Loucy (cell line): ENCODE results near the gene DCP2.

ENCODE experiments used
- H2AFZ ChIP-seq: fragments of 200-600 bp; sonication (generic); 2 replicates; pipeline ENCODE4 v1.6.0; 2016; ENCODE audit warnings: antibody characterized with exemption, mild to moderate bottlenecking, low read length, moderate library complexity
- H3F3A ChIP-seq: fragments of 200-600 bp; 2 replicates; pipeline ENCODE4 v1.6.0; 2016; ENCODE audit warnings: antibody characterized with exemption, low read depth, mild to moderate bottlenecking
- H3K27me3 ChIP-seq: fragments of 200-600 bp; sonication (generic); 2 replicates; pipeline ENCODE4 v1.6.1; 2014; ENCODE audit warnings: low read length, mild to moderate bottlenecking; ENCODE audit not compliant: insufficient read depth, poor library complexity, severe bottlenecking
- H3K36me3 ChIP-seq: fragments of 200-600 bp; sonication (generic); 2 replicates; pipeline ENCODE4 v1.6.1; 2016; ENCODE audit warnings: low read length; ENCODE audit not compliant: insufficient read depth
- H3K4me1 ChIP-seq: fragments of 200-600 bp; sonication (generic); 2 replicates; pipeline ENCODE4 v1.5.1; 2014; ENCODE audit warnings: low read length, mild to moderate bottlenecking; ENCODE audit not compliant: insufficient read depth, poor library complexity, severe bottlenecking
- H3K4me2 ChIP-seq: fragments of 200-600 bp; sonication (generic); 2 replicates; pipeline ENCODE4 v1.6.0; 2014; ENCODE audit warnings: antibody characterized with exemption, low read length, low read depth, mild to moderate bottlenecking; ENCODE audit not compliant: poor library complexity, severe bottlenecking
- H3K4me3 ChIP-seq: fragments of 200-600 bp; sonication (generic); 2 replicates; pipeline ENCODE4 v1.5.1; 2014; ENCODE audit warnings: low read length, mild to moderate bottlenecking, mixed read lengths; ENCODE audit not compliant: poor library complexity, severe bottlenecking
- H3K79me2 ChIP-seq: fragments of 200-600 bp; sonication (generic); 2 replicates; pipeline ENCODE4 v1.6.1; 2014; ENCODE audit warnings: low read length; ENCODE audit not compliant: insufficient read depth
- H3K9ac ChIP-seq: fragments of 200-600 bp; sonication (generic); 2 replicates; pipeline ENCODE4 v1.6.0; 2014; ENCODE audit warnings: mild to moderate bottlenecking, low read depth, low read length, moderate library complexity; ENCODE audit not compliant: poor library complexity, severe bottlenecking
- H3K9me2 ChIP-seq: fragments of 200-600 bp; sonication (generic); replicated peaks from 2 replicates; pipeline ENCODE4 v1.6.1; 2016; ENCODE audit warnings: low read depth, low read length, mixed read lengths
- H3K9me3 ChIP-seq: fragments of 200-600 bp; sonication (generic); 2 replicates; pipeline ENCODE4 v1.6.1; 2014; ENCODE audit warnings: mild to moderate bottlenecking, antibody characterized with exemption, low read length, low read depth; ENCODE audit not compliant: insufficient read depth
- H4K20me1 ChIP-seq: fragments of 200-600 bp; sonication (generic); 2 replicates; pipeline ENCODE4 v1.6.0; 2014; ENCODE audit warnings: antibody characterized with exemption, low read length, mild to moderate bottlenecking; ENCODE audit not compliant: insufficient read depth, poor library complexity, severe bottlenecking
- EZH2phosphoT487 ChIP-seq: fragments of 200-600 bp; IDR thresholded peaks from 2 replicates; pipeline ENCODE4 v1.6.1; 2018; ENCODE audit warnings: antibody characterized with exemption, mild to moderate bottlenecking, moderate library complexity, borderline replicate concordance
- TF ChIP-seq, protein P1 (sequence below): fragments of 200-600 bp; sonication (generic); conservative IDR thresholded peaks from 2 replicates; pipeline ENCODE4 v1.5.1; 2014; ENCODE audit warnings: mild to moderate bottlenecking, antibody characterized with exemption, low read length

Gene DCP2

DNA sequence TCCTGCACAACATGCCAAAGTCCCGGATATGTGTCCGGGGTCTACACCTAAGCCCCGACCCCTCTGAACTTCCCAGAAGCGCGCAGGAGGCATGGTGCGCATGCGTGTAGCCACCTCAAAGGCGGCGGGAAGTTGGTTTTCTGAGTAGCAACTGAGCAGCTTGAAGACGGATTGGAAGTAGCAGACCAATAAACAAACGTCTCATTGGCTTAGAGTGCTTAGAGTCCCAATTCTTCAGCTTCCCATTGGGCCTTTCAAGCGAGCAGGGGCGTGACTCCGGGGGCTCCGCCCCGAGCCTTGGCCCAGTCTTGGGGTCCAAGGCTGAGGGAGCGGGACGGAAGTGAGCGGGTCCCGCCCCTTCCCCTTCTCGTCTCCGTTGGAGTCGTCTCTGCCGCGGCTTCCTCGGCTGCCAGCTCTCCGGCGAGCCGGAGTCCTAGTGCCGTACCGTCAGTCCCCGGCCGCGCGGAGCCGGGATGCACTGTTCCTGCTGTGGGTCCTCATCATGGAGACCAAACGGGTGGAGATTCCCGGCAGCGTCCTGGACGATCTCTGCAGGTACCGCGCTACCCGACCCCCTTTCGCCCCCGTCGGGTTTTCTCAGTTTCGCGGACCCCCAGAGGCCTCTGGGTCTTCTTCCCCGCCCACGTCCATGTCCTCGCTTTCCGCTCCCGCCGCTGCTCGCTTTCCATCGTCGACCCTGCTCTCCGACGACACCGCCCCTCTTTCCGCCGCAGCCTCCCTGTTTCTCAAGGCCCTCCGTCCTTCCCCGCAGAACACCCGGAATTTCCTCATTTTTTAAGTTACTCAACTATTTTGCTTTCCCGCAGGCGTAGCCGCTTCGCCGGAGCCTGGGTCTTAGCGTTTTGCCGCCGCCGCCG, at the start of gene DCP2:
DCP2 (plus strand) TSS at position 367 of the 878 bp plus-strand sequence; CDS start at position 503, 136 bp downstream.
- Histone ChIP-seq H3K27me3 (no peaks in the 10 kb centered on the region), H3K4me3 (peak within 1 kb of the TSS; percentile 94), H2AFZ (peak within 1 kb of the TSS; percentile 78), H3K4me1 (peaks cover 34% of the 10 kb centered on the region), H4K20me1 (peaks cover 33% of the 10 kb centered on the region), H3K9me3 (no peaks in the 10 kb centered on the region), H3K79me2 (peaks cover 49% of the 10 kb centered on the region), H3K9ac (peak within 1 kb of the TSS; percentile 92), H3K9me2 (no peaks in the 10 kb centered on the region), H3K4me2 (peak within 1 kb of the TSS; percentile 93), H3K36me3 (no peaks in the 10 kb centered on the region), H3F3A (no peaks in the 10 kb centered on the region)
- TF ChIP-seq, protein P1, sequence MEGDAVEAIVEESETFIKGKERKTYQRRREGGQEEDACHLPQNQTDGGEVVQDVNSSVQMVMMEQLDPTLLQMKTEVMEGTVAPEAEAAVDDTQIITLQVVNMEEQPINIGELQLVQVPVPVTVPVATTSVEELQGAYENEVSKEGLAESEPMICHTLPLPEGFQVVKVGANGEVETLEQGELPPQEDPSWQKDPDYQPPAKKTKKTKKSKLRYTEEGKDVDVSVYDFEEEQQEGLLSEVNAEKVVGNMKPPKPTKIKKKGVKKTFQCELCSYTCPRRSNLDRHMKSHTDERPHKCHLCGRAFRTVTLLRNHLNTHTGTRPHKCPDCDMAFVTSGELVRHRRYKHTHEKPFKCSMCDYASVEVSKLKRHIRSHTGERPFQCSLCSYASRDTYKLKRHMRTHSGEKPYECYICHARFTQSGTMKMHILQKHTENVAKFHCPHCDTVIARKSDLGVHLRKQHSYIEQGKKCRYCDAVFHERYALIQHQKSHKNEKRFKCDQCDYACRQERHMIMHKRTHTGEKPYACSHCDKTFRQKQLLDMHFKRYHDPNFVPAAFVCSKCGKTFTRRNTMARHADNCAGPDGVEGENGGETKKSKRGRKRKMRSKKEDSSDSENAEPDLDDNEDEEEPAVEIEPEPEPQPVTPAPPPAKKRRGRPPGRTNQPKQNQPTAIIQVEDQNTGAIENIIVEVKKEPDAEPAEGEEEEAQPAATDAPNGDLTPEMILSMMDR = no peak
- TF ChIP-seq EZH2phosphoT487 = no peak

DNA sequence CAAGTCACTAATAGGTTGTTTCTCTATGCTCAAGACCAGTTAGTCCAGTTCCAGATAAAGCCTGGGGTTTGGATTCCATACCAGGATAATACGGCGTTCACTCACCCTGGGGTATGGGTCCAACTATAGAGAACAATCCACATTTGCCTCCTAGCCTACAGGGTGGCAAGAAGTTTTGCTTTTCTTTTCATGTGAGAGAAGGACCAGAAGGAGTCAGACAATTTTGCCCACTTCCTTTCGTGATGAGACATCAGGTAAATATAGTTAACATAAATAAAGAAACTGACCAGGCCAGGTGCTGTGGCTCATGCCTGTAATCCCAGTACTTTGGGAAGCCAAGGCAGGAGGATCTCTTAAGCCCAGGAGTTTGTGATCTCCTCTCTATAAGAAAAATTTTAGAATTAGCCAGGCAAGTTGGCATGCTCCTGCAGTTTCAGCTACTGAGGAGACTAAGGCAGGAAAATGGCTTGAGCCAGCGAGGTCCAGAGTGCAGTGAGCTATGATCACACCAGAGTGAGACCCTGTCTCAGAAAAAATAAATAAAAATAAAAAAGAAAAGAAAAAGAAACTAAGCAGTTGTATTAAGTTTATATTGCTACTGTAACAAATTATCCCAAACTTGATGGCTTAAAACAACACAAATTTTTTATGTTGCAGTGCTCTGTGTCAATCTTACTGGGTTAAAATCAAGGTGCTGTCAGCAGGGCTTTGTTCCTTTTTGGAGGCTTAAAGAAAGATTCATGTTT, 47.1 kb upstream of the DCP2 start:
- TF ChIP-seq EZH2phosphoT487 = no peak
- TF ChIP-seq, protein P1 = no peak
- Histone ChIP-seq H3K4me1 (peaks cover 15% of the 10 kb centered on the region), H3K9me3 (no peaks in the 10 kb centered on the region), H3K9me2 (no peaks in the 10 kb centered on the region), H4K20me1 (no peaks in the 10 kb centered on the region), H3K36me3 (no peaks in the 10 kb centered on the region), H3F3A (peaks cover 5% of the 10 kb centered on the region; the same call in 1 of the 2 replicates), H2AFZ (no peak overlapping the region), H3K4me3 (peak overlapping the region; percentile 40), H3K4me2 (peak overlapping the region; percentile 54), H3K27me3 (no peaks in the 10 kb centered on the region), H3K9ac (no peak overlapping the region), H3K79me2 (no peaks in the 10 kb centered on the region)

DNA sequence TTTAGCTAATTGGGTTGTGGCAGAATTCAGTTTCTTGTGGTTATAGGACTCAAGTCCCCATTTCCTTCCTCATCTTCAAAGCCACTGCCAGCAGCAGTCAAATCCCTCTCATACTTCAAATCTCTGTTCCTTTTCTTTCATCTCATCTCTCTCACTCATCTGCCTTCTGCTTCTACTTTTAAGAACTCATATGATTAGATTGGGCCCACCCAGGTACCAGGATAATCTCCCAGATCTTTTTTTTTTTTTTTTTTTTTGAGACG, 46.6 kb upstream of the DCP2 start:
- H3F3A ChIP-seq = peaks cover 5% of the 10 kb centered on the region; the same call in 1 of the 2 replicates
- H3K4me3 ChIP-seq = no peak overlapping the region
- H3K9me3 ChIP-seq = no peaks in the 10 kb centered on the region
- peaks cover 15% of the 10 kb centered on the region for H3K4me1 ChIP-seq
- no peak overlapping the region for H2AFZ ChIP-seq
- no peaks in the 10 kb centered on the region for H3K79me2 ChIP-seq
- no peak for TF ChIP-seq EZH2phosphoT487
- TF ChIP-seq, protein P1 = no peak
- H3K27me3 ChIP-seq = no peaks in the 10 kb centered on the region
- no peak overlapping the region for H3K9ac ChIP-seq
- H4K20me1 ChIP-seq = no peaks in the 10 kb centered on the region
- H3K36me3 ChIP-seq = no peaks in the 10 kb centered on the region
- H3K4me2 ChIP-seq = peak overlapping the region; percentile 54
- H3K9me2 ChIP-seq = no peaks in the 10 kb centered on the region
